GM19372 (cell line): Measurements from ENCODE around the gene ABR.

Experiments
- ATAC-seq: cut with Tn5 transposase; IDR thresholded peaks from one replicate; pipeline ENCODE4 v1.9.1; 2021; ENCODE audit warnings: mild to moderate bottlenecking, low read depth, moderate library complexity; ENCODE audit not compliant: unreplicated experiment

The ABR gene

DNA sequence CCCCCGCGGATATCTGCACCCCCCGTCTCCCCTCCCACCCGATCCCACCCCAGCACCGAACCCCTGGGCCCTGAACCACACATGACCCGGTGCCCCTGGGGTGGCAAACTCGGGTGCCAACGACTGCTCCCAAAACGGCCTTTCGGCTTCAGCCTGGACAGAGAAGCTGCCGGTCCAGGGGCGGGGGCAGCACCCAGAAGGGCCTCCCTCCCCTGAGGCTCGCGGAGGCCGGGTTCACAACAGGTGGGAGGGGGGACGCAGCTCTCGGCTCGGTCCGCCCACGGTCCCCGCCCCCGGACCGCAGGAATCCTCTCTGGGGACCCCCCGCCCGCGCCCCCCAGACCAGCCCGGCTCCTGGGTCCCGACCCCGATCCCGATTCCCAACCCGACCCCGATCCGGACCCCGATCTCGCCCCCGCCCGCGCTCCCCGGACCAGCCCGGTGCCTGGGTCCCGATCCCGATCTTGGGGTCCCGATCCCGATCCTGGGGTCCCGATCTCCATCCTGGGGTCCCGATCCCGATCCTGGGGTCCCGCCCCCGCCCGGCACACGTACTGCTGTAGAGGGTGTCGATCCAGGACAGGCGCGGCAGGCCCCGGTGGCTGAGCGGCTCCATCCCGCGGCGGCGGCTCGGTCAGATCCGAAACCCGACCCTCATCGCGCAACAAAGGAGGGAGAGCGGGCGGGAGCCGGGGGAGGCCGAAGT, 516 bp downstream of the ABR start:
- no peak for ATAC-seq

DNA sequence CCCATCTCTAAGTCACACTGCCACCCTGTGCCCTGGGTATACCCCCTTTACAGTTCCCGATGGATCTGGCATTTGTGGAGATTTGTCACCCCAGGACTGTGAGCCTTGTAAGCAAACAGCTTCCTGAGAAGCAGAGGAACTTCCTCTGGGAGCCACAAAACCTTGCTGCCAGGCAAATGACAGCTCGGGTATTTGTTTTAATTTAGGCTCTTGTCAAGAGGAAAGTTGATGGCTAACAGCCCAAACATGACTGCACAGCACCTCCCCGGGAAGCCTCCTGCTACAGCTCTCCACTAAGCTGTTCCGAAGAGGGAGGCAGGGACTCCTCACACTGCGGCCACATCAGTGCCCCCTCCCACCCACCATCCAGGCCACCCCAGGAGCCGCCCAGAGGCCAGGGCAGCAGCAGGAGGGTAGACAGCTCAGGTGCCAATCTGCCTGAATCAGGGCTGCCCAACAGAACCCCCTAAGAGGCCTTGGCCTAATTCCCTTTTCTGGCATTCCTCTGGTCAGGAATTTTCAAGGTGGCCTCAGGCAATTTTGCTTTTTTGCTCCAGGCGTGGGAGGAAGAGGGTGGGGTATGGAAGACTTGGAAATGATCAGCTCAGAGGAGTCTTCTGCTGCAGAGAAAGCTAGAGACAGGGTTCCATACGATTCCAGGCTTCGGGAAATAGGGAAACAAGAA, 2.6 kb downstream of the ABR start:
- ATAC-seq: no peak

DNA sequence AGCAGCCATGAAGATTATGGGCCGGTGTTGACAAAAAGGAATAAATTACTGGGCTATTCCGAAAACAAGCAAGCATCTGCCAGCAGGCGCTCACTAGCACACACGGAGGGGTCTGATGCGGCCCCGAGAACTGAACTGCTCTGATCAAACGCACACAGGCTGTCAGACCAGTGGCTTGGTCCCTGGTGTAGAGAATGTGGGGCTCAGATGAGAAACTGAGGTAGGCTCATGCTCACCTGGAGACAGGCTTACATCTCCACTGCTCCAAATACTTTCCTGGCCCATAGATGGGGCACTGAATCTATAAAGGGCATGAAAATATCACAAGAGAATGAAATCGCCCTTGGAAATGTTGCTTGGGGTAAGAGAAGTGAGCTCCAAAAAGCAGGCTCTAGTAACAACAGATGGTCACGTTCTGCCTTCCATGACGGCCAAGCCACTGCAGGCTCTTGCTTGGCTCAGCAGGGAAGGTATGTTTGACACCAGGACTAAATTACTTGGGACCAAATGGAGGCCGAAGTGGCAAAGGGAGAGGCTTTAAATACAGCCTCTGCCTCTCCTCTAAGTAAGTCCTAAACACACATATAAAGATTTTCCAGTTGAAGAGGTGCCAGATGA, 5.4 kb downstream of the ABR start:
- no peak for ATAC-seq

DNA sequence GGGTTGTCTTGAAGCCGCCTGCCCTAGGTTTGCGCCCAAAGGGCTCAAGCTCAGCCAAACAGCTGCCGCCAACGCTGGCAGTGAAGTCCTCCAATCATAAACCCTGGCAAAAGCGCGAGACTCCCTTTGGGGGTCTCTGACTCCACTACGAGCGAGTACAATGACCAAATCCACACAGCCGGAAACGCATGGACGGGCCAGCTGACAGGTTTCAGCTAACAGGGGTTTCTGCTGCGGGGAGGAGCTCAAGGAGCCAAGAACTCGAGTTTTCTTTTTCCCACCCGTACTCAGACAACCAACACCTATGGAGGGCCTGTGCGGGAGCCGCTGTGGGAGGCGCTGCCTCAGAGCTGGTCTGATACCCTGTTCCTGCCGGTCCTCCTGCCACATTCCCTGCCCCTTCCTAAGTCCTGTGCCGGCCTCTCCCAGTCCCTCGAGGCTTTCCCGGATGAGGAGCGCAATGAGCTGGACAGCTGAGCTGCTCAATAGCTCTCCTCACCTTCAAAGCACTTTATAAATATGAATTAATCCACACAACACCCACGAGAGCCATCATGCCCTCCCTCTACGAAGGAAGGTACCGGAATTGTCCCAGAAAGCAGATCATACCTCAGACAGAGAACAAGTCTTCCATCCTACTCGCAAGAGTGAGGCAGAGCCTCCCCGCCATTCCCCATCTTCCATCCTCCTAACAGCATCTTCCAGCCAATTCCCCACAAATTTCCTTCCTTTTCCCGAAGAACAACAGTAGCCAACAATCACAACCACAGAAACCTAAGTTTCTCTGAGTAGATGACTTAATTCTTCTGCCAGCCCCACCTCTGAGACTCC, 6.1 kb downstream of the ABR start:
- no peak for ATAC-seq

DNA sequence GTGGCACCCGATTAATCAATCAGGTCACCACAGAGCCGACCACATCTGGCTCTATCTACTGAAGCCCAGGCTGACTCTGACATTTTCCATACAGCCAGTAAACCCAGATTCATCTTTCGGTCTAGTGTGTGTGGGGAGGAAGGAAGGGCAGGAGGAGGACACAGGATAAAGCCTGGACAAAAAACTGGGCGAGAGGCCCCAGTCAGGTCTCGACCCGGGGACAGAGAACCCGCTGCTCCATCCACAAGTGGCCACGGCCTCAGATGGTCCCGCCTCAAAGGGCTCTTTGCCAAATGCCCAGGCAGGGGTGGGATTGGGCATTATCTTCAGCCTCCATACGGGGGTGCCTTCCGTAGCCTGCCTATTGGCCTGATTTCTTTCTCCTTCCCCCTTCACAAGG, 7.8 kb downstream of the ABR start:
- no peak for ATAC-seq

DNA sequence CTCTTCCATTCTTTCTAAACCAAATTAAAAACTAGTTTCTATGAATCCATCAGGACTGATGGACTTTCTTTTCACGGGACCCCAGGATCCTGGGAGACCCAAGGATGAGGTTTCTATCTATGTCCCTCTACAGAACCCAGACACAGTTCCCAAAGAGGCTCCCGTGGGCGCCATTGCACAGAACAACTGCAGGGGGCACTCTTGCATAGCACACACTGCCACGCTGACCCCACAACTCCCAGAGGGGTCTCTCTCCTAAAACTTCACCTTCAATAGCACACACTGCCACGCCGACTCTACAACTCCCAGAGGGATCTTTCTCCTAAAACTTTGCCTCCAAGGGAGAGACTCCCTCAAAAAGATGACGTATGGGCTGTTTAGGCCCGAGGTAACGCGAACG, 9.0 kb downstream of the ABR start:
- no peak for ATAC-seq

DNA sequence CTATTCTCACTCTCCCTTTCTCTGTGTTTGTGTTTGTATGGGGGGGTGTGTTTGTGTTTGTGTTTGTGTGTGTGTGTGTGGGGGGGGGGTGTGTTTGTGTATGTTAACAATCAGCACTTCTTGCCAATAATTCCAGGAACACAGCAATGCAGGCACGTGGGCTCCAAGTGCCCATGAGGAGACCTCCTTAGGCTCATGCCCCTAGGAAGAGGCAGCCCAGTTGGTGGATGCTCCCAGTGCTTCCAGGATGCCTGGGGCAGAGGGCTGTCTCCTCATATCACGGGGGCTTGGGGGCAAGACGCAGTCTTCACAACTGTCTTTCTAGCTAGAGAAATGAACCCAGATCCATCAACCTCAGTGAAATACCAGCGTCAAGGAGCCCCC, 9.9 kb downstream of the ABR start:
- no peak for ATAC-seq

DNA sequence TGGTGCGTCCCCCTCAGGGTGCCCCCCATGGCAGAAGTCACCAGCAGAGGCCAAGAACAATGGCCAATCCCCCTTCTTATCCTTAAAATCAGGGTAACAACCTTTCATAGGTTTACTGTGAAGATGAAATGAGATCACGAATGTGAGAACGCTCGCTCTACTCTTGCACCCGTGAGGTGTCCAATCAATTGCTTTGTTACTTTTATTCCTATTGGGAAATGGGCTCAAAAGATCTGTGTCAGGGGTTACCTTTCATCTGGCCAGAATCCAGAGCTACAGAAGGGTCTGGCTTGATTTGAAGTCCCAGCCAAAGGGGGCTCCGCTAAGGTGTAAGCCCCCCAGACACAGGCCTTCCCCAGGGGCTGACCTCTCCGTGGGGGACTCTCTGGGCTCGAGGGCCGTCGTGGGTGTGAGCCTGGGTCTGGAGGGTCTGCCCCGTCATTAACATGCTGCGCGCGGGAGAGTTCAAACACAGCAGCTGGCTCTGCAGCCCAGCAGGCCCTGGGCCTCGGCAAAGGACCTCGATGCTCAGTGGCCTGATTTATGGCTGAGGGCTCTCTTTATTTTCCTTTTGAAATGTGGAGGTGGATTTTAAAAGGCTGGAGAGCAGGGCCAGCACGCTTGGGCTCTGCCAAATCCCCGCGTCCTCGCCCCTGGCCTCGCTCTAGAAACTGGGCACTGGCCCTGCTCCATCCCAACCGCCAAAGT, 10.4 kb downstream of the ABR start:
- ATAC-seq: no peak

DNA sequence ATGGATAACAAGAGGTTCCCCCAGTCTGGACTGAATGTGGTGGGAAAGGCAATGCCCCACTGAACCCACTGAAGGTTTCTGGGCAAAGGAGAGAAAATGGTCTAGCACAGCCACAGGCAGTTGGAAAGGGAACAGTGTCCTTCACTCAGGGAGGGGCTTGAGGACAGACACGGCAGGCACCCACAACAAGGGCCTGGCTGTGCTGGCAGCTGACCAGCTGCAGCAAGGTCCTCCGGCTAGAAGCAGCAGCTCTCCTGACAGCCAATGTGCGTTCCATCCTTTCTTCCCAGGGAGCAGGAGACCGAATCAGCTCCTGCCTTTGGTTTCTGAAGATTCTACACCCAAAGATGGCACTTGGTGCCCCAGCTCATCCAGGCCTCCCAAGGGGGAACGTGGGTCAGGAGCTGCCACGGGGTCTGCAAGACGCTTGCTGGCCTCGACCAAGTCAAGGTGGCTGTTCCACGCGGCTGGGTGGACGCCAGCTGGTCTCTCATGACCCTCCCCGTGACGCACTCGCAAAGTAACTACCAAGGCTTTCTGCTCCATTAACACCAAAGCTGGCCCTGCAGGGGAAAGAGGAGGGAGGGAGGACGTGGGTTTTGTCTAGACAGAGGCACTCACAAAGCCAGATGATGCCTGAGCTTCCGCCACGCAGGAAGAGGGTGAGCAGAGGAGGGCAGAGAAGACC, 11.1 kb downstream of the ABR start:
- no peak for ATAC-seq

DNA sequence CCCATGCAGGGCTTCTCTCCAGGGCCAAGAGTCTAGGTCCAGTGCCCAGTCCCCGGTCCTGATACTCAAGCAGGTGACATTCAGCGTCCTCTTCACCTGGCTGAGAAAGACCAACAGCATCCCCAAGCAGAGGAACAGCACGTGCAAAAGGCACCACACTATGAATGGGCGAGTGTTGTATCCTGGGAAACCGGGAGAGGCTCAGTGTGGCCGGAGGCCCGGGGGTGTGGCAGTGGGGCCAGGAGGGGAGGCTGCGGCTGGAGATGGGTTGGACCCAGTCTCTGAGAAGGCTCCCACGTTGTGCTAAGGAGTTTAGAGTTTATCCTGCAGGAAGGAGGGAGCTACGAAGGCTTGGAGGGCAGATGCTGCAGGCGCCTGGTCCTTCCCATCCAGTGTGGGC, 13.5 kb downstream of the ABR start:
- ATAC-seq: no peak

DNA sequence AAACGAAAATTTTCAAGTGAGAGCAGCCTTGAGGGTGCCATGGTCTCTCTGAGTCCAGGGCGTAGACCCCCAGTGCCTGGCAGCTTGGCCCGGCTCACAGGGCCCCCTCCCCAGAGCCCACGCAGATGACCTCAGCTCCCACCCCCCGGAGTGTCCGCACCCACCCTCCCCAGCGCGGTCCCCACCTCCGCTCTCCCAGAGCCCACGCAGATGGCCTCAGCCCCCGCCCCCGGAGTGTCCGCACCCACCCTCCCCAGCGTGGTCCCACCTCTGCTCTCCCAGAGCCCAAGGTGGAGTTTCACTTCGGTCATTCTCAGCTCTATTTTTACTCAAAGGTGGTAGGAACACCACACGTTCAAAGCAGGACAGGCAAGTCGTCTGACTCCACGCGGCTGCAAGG, 13.9 kb downstream of the ABR start:
- no peak for ATAC-seq

DNA sequence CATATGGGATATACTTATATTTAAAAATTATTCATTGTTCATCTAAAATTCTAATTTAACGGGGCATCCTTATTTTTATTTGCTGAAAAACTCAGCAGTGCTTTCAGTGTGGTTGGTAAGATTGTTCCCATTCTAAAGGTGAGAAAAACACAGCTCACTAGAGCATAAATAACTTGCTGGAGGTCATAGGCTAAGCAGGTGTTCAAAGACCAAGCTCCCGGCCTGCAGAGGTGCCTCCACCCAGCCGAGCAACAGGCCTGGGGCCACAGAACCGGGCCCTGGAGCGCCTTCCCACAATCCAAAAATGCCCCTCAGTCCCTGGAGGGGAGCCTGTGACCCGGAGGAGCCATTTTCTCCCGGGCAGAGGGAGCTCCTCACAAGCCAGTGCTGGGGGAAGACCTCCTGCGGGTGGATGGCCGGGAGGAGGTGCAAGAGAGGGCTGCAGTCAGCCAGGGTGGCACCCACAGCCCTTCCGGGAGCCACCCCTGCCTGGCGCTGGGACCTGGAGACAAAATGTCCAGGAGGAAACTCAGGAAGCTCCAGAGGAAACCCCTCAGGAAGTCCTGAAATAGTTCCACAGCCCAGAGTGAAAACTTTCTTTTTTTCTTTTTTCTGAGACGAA, 14.7 kb downstream of the ABR start:
- no peak for ATAC-seq

DNA sequence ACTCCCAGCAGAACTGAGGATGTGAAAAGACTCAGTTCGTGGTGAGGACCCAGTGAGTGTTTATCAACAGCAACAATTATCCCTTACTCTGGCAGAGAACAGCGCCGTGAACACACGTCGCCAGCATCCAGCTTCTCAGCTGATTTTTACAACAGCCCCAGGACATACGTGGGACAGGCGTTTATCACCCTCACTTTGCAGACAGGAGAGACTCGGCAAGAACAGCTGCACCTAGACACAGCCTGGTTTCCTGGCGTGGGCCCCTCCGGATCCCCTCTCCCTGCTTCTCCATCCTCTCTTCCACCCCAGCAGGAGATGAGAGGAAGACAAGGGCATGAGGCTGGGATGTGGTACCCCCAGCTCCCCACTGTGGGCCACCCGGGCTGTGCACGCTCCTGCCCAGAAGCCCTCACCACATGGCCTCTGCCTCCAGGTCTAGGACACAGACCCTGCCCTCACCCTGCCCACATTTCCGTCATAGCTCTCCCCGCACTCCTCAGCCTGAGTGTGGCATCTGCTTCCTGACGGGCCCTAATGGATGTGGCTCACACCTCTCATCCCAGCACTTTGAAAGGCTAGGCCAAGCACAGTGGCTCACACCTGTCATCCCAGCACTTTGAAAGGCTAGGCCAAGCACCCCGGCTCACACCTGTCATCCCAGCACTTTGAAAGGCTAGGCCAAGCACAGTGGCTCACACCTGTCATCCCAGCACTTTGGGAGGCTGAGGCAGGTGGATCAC, 17.5 kb downstream of the ABR start:
- no peak for ATAC-seq

DNA sequence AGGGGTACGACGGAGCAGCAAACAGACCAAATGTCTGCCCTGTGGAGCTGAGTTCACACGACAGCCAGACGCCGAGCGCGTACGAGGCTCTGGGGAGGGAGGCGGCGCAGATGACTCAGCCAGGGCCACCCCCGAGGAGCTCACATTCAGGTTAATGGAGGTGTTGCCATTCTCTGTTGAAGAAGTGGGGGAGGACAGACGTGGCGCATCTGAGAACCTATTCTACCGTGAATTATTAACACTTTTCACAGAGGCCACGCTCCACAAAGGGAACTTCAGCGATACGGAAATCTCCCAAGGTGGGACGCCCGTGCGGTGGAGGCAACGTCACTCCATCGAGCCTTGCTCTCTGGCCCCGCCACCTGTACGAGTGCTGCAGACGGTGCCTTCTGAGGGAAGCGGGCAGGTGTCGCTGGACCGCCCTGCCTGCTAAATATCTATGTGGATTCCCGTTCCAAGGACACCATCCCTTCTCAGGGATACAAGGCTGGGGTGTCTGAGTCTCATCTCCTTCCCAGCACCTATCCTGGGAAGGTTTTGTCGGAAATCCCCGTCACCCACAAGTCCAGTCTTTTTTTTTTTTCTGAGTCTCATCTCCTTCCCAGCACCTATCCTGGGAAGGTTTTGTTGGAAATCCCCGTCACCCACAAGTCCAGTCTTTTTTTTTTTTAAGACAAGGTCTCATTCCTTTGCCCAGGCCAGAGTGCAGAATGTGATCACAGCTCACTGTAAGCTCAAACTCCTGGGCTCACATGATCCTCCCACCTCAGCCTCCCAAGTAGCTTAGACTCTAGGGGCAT, 19.0 kb downstream of the ABR start:
- ATAC-seq: no peak

DNA sequence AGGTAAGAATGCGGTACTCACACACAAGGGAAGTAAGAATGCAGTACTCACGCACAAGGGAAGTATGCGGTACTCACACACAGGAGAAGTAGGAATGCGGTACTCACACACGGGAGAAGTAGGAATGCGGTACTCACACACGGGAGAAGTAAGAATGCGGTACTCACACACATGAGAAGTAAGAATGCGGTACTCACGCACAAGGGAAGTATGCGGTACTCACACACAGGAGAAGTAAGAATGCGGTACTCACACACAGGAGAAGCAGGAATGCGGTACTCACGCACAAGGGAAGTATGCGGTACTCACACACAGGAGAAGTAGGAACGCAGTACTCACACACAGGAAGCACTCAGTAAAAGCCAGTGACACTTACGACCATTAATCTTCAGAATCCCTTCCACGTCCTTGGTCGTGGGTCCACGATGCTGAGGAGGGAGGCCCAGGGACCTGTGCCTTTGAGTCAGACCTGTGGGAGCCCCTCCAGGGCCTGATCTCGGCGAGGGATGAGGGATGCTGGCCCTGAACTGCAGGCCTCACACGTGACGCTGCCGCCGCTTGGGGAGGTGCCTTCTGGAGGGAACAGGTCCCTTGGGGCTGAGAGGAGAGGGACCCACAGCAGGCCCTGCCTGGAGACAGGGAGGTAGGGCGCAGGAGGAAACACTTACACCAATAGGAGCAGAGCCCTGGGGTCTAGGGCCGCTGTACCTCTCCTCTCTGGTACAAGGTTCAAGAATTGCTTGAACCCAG, 20.2 kb downstream of the ABR start:
- no peak for ATAC-seq

DNA sequence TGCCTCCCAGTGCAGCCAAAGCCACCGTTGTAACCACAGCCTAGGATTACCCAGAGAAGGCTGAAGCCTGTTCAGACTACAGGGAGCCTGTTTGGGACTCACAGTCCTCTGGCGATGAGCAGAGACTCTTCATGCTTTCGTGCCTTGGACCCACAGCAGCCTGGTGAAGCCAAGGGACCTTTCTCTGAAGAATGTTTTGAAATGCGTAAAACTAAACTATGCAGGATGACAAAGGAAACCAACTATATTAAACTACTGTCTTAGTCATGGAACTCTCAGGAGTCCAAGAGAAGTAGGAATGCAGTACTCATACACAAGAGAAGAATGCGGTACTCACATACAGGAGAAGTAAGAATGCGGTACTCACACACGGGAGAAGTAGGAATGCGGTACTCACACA, 20.9 kb downstream of the ABR start:
- ATAC-seq: no peak

DNA sequence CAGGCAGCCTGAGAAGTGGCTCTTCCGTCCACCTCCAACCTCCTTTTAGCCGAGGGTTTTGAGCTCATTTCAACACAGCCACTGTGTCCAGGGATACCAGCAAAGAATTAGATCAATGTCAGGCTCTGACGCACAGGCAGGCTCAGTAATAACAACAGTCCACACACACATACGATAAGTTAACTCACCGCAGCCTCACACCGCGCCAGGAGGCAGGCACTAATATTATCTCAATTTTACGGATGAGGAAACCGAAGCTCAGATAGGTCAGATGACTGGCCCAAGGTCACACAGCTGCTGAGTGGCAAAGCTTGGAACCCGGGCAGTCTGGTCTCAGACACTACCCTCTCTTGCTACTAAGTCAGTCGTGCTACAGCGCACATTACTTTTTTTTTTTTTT, 22.9 kb downstream of the ABR start:
- ATAC-seq: no peak
